ENCODE data around the gene MRPS7.

GRCh38 chr17:75231071-75231470, 30.6 kb upstream of the MRPS7 start:
- TF ChIP-seq CTCF (IDR thresholded peaks at IDR 0.05; ENCODE audit: insufficient read depth, low read depth, low read length), result no peak
- no peak for TF ChIP-seq EZH2 (IDR thresholded peaks at IDR 0.05; ENCODE audit: insufficient read depth, low read length)
